OCI-LY3 (cell line): ENCODE measurements around the gene RNASET2.

ENCODE experiments used
- EZH2phosphoT487 ChIP-seq: fragments of 200-600 bp; shearing (Covaris generic); IDR thresholded peaks from 2 replicates; pipeline ENCODE4 v1.6.1; 2018; ENCODE audit warnings: antibody characterized with exemption, mixed run types, low read depth
- TF ChIP-seq, protein P1 (sequence below): fragments of 200-600, 300-600 bp; sonication (generic); IDR thresholded peaks from 2 replicates; pipeline ENCODE4 v1.5.1; 2014; ENCODE audit warnings: antibody characterized with exemption, low read length, low read depth

DNA sequence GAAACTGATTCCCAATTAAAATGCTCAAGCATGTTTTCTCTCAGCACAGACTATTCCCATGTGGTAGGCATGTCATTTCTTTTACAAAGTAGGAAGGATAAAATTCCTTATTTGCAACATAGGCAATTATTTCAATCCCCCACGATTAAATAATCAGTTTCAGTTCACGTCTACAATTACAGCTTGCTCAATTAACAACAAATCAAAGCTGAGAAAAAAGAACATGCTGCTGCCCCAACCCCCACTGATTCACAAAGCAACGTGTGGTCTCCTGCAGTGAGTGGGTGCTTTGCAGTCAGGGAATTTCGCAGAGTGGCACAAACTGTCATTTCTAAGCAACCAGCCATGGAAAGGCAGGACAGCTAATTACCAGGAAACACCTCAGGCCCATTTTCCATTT lies 17.0 kb downstream of the RNASET2 start:
- TF ChIP-seq, protein P1, sequence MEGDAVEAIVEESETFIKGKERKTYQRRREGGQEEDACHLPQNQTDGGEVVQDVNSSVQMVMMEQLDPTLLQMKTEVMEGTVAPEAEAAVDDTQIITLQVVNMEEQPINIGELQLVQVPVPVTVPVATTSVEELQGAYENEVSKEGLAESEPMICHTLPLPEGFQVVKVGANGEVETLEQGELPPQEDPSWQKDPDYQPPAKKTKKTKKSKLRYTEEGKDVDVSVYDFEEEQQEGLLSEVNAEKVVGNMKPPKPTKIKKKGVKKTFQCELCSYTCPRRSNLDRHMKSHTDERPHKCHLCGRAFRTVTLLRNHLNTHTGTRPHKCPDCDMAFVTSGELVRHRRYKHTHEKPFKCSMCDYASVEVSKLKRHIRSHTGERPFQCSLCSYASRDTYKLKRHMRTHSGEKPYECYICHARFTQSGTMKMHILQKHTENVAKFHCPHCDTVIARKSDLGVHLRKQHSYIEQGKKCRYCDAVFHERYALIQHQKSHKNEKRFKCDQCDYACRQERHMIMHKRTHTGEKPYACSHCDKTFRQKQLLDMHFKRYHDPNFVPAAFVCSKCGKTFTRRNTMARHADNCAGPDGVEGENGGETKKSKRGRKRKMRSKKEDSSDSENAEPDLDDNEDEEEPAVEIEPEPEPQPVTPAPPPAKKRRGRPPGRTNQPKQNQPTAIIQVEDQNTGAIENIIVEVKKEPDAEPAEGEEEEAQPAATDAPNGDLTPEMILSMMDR = no peak
- no peak for TF ChIP-seq EZH2phosphoT487
